GM12873 (cell line): ENCODE measurements around the gene IRF1.

Experiments used
- CTCF ChIP-seq: IDR thresholded peaks from 2 replicates; pipeline ENCODE4 v1.5.1; 2012; ENCODE audit warnings: low read depth, mild to moderate bottlenecking, moderate library complexity, low read length, control low read depth; ENCODE audit not compliant: insufficient read depth; ENCODE audit errors: missing control alignments

The IRF1 gene

GRCh38 chr5:132501961-132502931 lies 11.7 kb upstream of the IRF1 start:
- no peak for TF ChIP-seq CTCF

GRCh38 chr5:132501629-132501956 lies 11.0 kb upstream of the IRF1 start:
- TF ChIP-seq CTCF, result no peak

GRCh38 chr5:132500931-132501628 lies 10.5 kb upstream of the IRF1 start:
- peak; percentile 85 for TF ChIP-seq CTCF

- TF ChIP-seq CTCF, result no peak
Observed at GRCh38 chr5:132500244-132500930, 9.8 kb upstream of the IRF1 start.

GRCh38 chr5:132499440-132500243 lies 9.1 kb upstream of the IRF1 start:
- TF ChIP-seq CTCF, result no peak

- TF ChIP-seq CTCF, result no peak
Observed at GRCh38 chr5:132498686-132499271, 8.2 kb upstream of the IRF1 start.
